GM12864 (cell line): ENCODE data around the gene DLGAP4.

ENCODE experiments used
- DNase-seq: peaks from one replicate; pipeline ENCODE4 v3.0.0-alpha.2; 2011; ENCODE audit warnings: low read depth
- H3K4me3 ChIP-seq: 2 replicates; pipeline ENCODE4 v1.5.1; 2011; ENCODE audit warnings: mild to moderate bottlenecking, low read depth, low read length, control low read depth
- TF ChIP-seq, protein P1 (sequence below): IDR thresholded peaks from 2 replicates; pipeline ENCODE4 v1.5.1; 2011; ENCODE audit warnings: low read depth, mild to moderate bottlenecking, moderate library complexity, low read length, control low read depth, inconsistent platforms; ENCODE audit errors: missing control alignments

Gene DLGAP4

DNA sequence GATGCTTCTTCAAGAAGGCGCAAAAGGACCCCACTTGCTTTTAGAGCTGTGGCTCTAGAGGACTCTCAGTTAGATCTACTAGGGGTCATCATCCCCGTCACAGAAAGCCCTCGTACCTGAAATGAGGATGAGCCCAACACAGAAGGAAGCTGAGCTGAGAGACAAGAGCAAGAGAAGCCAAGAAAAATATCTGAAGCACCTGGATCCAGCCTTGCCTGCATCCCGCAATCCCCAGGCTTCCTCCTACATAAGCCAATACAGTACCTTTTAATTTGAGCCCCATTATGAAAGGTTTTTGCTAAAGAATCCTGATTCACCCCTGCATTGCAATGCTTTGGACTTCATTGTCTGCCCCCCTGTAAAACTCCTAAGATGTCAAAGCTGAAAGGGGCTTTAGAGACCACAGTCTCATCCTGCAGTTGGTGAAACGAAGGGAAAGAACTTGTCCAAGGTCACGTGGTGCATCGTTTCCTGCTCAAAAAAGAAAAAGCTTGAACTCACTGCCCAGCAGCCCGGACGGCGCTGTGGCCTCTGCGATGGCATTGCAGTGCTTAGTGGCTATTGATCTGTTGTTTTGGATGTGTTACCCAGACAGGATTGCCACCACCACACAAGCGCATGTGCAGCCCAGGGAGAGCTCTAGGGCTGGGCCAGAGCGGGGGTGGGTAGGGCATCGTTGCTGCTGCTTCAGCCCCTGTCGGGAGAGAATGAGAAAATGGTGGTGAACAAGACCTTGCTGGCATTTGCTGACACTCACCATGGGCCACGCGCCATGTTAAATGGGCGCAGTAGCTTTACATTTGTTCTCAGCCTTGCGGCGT, 41.5 kb upstream of the DLGAP4 start:
- TF ChIP-seq, protein P1, sequence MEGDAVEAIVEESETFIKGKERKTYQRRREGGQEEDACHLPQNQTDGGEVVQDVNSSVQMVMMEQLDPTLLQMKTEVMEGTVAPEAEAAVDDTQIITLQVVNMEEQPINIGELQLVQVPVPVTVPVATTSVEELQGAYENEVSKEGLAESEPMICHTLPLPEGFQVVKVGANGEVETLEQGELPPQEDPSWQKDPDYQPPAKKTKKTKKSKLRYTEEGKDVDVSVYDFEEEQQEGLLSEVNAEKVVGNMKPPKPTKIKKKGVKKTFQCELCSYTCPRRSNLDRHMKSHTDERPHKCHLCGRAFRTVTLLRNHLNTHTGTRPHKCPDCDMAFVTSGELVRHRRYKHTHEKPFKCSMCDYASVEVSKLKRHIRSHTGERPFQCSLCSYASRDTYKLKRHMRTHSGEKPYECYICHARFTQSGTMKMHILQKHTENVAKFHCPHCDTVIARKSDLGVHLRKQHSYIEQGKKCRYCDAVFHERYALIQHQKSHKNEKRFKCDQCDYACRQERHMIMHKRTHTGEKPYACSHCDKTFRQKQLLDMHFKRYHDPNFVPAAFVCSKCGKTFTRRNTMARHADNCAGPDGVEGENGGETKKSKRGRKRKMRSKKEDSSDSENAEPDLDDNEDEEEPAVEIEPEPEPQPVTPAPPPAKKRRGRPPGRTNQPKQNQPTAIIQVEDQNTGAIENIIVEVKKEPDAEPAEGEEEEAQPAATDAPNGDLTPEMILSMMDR: no peak
- DNase-seq: no peak
- no peak overlapping the region for H3K4me3 ChIP-seq

DNA sequence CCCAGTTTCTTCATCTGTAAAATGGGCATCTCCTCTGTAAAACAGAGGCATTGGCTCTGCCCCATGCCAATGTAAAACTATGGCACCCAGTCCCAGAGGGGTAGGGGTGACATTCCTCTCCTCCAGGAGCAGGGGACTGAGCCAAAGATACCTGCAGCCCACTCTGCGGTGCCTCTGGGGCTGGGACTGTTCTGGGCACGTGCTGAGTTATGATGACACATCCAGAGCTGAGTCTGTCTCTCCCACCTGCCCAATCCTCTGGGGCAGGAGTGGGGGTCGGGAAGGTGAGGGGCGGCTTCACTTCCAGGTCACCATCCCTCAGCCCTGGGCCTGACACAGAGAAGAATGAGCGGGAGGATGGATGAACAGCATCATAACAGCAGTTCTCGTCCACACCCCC, 40.0 kb upstream of the DLGAP4 start:
- TF ChIP-seq, protein P1: no peak
- no peak for DNase-seq
- H3K4me3 ChIP-seq: no peak overlapping the region

DNA sequence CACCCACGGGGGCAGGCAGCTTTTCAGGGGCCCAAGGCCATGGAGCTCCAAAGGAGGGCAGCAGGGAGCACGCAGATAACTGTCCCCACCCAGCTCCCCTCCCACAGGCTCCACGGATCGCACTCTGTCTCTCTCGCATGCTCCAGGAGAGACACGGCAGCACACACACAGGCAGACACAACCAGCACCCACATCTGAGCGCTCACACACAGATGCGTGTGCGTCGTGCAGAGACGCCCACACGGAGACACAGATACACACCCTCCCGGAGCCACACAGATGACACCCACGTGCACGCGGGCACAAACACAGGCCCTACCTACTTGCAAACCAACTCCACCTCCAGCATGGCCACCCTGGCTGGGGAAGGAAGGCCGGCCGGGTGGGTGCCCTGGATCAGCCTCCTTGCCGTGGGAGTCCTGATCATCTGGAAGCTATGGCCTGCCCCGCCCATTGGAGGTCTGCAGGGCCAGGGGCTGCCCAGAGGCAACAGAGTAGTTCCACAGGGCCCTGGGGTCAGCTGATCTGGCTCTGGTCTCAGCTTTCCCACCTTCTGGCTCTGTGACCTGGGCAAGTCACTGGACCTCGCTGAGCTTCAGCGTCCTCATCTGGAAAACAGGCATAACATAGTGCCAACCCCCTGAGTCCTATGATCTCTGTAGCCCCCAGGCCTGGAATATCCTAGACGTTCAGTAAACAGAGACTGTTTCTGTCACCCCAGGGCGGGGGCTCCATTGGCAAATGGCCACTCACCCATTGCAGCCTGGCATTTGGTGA, 38.3 kb upstream of the DLGAP4 start:
- TF ChIP-seq, protein P1: no peak
- DNase-seq: no peak
- no peak overlapping the region for H3K4me3 ChIP-seq

DNA sequence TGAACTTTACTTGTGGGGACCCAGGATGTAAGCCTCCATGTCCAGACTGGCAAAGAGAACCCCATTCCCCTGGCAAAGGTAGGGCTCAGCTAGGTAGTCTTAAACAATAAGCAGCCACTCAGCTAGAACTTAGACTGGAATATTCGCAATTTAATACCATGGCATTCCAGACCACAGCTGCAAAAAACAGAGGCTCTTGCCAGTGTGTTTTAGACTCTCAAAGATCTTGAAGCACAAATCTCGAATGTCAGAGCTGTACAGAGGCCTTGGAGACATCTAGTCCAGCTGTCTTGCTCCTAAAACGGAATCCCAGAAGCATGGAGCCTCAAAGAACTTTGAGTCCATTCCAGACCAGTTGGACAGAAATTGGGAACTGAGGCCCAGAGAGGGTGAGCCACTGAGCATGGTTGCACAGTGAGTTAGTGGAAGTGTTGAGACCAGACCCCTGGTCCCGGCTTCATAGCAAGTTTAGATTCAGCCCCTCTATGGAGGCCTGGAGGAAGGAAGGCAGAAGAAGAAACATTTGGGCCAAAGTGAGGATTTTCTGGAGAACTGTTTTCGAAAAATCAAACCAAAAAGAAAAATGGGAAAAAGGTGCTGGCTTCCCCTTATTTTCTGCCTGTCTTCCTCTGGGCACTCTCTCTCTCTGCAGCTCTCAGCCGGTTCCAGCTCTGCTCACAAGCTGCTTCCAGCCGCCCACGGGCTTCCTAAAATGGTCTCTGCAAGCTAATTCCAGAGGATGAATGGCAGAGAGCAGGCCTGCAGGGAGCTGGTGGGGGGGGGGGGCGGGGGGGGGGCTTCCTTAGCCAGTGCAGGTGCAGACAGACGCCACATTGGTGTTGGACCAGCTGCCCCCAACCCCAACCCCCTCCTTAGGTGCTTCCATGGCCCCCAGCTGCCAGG, 37.4 kb upstream of the DLGAP4 start:
- TF ChIP-seq, protein P1: no peak
- DNase-seq: no peak
- H3K4me3 ChIP-seq: no peak overlapping the region

DNA sequence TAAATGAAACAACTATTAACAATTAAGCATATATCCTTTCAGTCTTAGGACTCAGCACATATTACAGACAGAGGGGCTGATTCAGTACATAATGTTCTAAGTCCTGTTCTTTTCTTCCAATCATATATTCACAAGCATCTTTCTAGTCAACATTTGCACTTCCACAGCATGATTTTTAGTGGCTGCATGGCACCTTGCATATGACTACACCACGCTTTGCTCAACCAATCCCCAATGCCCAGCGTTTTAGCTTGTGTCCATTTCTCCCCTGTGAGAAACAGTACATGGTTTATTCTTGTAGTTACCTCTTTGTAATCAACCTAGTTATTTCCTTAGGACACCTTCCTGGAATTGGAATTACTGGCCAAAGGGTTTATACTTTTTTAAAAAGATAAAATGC, 36.6 kb upstream of the DLGAP4 start:
- no peak overlapping the region for H3K4me3 ChIP-seq
- DNase-seq: no peak
- TF ChIP-seq, protein P1: no peak

DNA sequence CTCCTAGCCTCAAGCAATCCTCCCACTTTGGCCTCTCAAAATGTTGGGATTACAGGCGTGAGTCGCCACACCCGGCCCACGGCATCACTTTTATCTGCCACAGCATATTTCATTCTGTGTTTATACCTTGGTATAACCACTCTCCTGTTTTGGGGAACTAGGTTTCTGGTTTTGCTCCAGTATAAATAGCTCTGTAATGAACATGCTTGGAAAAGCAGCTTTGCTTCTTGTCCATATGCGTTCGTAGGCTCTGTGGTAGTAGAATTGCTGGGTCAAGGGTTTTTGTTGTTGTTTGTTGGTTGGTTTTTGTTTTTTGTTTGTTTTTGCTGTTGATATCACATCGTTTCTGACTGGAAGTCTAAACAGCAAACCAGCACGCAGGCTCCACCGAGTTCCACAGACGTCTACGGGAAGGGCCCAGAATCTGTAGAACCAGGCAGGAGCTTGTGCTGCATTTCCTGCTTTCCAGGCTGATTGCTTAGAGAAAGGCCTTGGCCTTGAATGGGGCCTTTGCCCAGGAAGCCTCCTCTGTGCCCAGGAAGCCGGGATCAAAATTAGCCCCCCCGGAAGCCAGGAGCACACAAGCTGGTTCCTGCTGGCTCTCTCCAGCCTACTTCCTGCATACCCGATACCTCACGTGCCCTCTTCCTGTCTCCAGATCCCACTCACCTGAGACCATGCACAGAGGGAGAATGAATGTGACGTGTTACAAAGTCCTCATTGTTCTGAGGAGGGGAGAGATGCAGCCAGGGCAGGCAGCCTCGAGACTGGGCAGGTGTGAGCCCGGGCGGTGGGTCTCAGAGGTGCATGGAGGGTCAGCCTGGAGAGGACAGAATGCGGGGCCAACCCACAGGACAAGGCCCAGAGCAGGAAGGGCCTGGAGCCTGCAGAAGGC, 35.1 kb upstream of the DLGAP4 start:
- no peak for DNase-seq
- H3K4me3 ChIP-seq: no peak overlapping the region
- TF ChIP-seq, protein P1: no peak
